ENCODE measurements around the gene CFAP74.

- TF ChIP-seq CTCF (IDR thresholded peaks at IDR 0.05) (no peak), POLR2A (IDR thresholded peaks at IDR 0.05) (peak; percentile 35), EP300 (IDR thresholded peaks at IDR 0.05) (no peak)
Observed at GRCh38 chr1:1918901-1919303, 84.7 kb downstream of the CFAP74 start, which contains the start of gene TMEM52.
